Kidney glomerular epithelial cell (primary cell): ENCODE results near the gene DUSP5.

ENCODE experiments used
- DNase-seq: peaks from one replicate; lab custom pipeline; 2025; lab: John Stamatoyannopoulos, UW

The DUSP5 gene

GRCh38 chr10:110481919-110482318 is 15.8 kb upstream of the DUSP5 start:
- DNase-seq, result peak; percentile 74

- no peak for DNase-seq
These were observed 14.1 kb upstream of the DUSP5 start for GRCh38 chr10:110483633-110484032.

DNA sequence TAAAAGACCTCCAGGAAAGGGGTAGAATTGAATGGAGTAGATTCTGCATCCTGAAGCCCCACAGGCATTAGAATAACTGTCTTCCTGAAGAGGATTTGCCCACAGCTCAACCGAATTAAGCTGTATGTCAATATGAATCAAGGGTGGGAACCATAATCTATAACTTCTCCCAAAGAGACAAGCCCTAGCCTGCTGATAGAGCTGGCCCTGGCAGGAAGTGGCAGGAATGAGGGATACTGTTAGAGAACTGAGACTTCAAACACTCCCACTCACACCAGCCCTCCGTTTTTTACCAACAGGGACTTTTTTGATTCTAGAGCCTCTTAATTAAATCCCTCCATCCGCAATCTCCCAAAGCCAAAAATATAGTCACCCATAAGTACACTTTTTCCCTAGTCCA is 12.2 kb upstream of the DUSP5 start:
- DNase-seq, result no peak

DNA sequence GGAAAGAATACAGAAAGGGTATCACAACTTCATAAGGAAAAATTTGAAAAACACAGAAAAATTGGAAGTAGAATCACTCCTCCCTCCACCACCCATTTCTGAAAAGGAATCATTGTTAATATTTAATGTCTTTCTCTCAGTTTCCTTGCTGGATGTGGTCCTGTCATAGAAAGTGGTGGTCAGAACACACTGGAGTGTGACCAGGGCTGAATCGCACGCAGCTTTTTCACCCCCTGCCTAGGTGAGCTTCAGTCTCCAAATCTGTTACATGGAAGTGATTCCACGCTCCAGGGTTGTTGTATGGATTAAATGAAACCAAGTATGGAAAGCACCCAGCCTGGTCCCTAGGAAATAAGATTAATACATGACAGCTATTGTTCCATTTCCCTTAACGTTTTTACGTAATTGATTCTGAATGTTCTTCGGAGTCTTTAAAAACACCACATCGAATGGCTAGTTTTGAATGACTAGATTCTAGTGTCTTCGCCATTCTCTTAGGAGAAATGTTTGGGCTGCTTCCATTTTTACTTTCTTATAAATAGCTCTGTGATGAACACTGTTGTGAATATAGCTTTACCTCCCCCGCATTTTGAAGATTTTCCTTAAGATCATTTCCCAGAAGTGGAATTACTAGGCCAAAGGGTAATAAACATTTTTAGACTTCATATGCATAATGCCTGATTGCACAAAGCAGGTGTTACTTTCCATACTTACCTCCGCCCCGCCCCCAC is 10.9 kb upstream of the DUSP5 start:
- no peak for DNase-seq

DNA sequence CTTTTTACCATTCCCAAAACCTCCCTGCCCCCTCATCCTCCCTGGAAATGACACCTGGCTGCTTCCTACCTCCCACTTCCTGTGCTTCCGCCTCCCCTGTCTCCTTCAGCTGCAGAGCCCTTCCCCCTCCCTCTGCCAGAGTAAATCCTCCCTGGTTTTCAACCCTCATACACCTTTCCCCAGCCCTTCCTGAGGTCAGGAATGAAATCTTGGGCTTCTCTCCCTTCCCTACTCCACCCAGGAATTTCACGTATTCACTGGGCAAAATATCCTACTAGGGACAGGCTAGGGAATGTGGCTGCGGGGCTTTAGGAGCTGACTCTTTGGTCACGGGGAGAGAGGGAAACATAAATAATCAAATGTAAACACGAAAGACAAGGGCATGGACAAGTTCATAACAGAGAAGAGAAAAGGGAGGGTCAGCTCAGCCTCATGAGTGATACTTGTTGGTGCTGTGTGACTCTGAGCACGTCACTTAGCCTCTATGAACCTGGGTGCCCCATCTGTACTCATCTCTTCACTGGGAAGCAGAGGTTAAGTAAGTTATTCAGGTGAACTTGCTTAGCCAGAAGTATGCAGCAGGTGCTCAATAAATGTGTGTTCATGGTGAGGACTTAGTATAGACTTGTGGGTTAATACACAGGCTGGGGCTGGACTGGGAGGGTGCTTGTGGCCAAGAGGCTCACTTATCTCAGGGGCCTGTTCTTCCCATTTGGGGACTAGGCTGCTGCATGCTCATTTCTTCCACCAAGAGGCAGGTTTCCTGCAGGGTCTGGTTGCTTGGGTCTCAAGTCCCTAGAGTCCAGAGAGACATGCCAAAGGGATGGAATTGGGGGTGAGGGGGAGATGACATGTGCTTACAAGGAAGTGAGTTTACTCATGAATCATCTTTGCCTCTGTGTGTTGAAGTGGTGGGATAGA is 10.0 kb upstream of the DUSP5 start:
- DNase-seq, result no peak

DNA sequence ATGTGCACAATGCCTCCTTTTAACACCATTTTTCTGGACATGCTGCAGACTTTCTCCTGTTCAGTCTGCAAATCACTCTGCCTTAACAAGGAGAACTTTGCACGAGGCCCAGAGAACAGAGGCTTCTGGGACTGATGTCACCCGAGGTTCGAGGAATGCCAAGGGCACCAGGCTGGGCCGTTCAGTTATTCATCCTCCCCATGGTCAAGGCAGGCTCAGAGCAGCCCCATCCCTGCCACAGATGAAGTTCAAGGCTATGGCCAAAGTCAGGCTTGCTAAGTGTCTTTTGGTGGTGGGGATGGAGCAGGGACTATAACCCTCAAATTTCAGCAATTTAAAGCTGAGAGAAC is 9.4 kb upstream of the DUSP5 start:
- no peak for DNase-seq

DNA sequence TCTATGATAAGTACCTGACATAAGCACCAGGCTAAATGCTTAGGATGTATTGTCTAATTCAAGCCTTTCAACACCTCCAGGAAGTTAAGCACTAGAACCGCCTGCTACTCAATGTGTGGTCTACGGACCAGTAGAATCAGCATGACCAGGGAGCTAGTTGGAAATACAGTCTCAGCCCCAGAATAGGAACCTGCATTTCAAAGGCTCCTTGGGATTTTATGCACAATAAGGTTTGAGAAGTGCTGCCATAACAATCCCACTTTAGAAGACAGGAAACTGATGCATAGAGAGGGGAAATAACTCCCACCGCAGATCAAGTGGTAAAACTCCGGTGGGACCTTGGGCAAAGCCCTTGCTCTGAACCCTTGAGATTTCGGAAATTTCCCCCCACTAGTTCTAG is 8.8 kb upstream of the DUSP5 start:
- DNase-seq, result no peak

GRCh38 chr10:110490640-110491039 is 7.1 kb upstream of the DUSP5 start:
- no peak for DNase-seq

DNA sequence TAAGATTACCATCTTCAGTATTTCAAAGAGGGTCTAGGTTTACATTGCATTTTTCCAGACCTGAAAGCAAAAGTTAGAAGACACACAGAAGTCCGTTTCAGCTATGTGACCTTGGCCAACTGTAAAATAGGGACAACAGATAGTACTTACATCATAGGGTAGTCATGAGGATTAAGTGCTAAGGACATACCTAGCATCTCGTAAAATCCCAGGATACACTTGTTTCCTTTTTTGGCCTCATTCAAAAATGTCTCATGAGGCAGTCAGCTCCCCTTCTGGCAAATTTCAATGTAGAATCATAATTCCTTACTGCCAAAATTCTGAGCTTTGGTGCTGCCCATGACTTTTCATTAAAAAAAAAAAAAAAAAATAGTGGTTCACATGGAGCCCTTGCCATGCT is 6.4 kb upstream of the DUSP5 start:
- no peak for DNase-seq

DNA sequence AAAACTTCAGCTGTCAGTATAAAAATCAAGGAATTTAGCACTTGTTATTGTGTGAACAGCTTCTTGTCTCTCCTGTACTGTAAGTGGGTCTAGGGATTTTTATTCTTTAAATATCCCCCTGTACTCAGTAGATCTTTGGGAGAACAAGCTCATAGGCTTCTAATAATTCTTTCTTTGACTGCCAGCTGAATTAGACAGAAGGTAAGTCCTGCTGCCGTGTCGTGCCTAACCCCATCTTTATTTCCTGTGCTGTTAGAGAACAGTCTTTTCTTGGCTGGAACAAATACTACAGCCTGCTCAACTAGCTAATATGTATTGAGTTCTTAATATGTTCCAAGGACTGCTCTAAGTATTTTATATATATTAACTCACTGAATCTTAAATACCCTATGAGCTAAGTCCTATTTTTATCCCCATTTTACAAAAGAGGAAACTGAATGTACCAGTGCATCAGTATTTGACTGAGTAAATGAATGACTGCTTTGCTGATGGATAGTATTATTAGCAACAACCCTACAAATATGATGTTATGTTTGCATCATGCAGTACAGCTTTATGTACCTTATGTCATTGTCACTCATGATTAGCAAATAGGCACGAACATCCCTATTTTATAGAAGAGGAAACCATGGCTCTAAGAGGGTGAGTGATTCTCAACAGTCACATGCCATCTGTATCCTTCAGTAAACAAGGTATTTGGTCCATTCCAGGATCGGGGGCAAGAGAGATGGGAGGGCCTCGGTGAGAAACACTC is 5.5 kb upstream of the DUSP5 start:
- no peak for DNase-seq

- DNase-seq, result no peak
These were observed 3.8 kb upstream of the DUSP5 start for GRCh38 chr10:110493832-110494426.

- DNase-seq, result no peak
These were observed 3.2 kb upstream of the DUSP5 start for GRCh38 chr10:110494532-110494931.

- DNase-seq, result peak; percentile 89
These were observed 1.8 kb upstream of the DUSP5 start for GRCh38 chr10:110495731-110496552.

DNA sequence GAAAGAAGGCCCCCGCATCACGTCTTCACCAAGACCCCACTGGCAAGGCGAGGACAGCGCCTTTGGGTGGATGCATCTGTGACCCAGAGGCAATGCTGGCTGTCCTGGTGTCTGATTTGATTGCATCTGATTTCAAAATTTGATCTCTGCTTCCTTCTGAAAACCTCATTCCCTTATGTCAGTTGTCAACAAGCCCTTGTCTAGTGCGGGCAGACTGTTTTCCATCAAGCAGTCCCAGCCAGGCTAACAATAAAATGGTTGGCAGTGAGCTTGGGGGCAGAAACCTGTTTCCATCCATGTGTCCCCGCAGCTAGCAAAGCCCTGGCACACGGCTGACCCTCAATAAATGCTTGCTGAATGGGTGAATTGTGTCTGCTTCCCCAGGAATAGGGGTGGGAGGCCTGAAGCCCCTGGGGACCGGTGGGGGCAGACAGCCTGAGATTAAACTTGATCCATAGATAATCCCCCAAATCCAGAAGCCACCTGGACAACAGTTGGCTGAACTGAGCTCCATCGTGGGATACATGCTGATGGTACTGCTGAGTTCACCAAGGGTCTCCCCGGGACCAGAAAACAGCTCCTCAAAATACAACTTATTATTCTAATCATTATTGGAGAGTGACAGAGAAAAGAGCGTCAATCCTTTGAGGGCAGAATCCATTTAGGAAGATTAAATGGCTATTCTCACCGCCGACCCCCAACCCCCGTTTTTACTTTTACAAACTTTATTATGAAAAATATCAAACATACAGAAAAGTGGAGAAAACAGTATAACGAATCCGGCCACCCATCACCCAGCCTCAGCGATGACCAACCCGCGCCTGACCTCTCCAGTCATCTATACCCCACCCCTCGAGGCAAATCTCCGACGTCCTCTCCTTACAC is 912 bp upstream of the DUSP5 start:
- no peak for DNase-seq

DNA sequence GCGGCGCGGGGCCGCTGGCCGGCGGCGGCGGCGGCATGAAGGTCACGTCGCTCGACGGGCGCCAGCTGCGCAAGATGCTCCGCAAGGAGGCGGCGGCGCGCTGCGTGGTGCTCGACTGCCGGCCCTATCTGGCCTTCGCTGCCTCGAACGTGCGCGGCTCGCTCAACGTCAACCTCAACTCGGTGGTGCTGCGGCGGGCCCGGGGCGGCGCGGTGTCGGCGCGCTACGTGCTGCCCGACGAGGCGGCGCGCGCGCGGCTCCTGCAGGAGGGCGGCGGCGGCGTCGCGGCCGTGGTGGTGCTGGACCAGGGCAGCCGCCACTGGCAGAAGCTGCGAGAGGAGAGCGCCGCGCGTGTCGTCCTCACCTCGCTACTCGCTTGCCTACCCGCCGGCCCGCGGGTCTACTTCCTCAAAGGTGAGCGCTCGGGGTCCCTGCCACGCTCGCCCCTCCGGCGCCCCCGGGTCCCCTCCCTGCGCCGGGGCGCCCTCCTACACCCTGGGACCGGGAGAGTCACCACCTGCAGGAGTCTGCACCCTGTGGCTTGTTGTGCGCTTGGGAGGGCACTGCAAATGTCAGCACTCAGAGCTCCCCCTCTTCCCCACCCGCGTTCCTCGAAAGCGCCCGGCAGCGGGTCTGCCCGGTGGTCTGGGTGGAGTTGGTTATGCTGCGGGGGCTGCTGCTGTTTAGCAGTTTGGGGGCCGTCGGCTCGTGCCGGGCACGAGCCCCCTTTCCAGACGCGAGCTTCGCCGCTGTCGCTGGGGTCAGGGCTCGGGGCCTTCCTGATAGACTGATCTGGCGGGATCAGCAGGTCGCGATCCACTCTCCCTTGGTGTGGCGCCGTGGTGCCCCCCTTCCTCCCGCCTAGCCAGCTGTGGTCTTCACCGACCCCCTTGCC is 627 bp downstream of the DUSP5 start:
- no peak for DNase-seq

- peak; percentile 68 for DNase-seq
These were observed 1.5 kb downstream of the DUSP5 start for GRCh38 chr10:110498982-110499795.

DNA sequence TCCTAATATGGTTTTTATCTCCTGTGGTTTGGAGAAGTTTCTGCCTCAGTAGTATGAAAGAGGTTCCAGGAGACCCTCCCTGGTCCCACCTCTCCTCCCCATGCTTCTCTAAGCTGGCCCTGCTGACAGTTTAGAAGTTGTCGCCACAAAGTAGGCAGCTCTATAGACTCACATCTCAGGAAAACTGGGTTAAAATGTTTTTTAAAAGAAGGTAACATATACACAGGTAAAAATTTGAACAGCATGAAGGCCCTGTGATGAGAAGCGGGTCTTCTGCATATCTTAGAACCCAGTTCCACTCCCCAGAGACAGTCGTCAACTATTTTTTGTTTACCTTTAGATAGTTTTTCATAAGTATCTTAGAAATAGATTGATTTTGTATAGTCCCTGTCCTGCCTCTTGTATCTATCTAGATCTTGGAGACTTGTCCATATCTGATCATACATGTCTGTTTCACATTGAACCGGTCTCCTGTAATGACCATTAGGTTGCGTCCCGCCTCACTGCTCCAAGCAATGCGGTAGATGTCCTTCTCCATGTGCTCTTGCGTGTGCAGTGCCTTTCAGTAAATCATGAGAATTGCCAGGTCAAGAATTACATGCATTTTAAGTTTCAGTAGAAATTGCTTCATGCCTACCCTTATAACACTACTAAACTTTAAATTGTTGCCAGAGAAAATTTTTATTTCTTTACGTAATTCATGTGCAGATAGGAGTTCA is 2.2 kb downstream of the DUSP5 start:
- DNase-seq, result no peak

- peak; percentile 58 for DNase-seq
These were observed 2.8 kb downstream of the DUSP5 start for GRCh38 chr10:110500515-110500905.
